HG03066 (cell line): ENCODE results near the gene EPHX1.
"Not testable (repeated sequence)": the region's sequence is repeated elsewhere in the genome, so short reads cannot be mapped to it uniquely, and the experiment has no call there.

Source experiments
- ATAC-seq: cut with Tn5 transposase; IDR thresholded peaks from one replicate; pipeline ENCODE4 v1.9.1; 2021; ENCODE audit warnings: low read depth; ENCODE audit not compliant: unreplicated experiment

The EPHX1 gene

GRCh38 chr1:225809842-225810578 is at the start of gene EPHX1:
Gene EPHX1, plus strand, starts transcription at chr1:225810124. Its CDS starts 18,606 bp downstream, at chr1:225828730.
- ATAC-seq: peak; percentile 93

- no peak for ATAC-seq
Measured at GRCh38 chr1:225760531-225760930, 49.4 kb upstream of the EPHX1 start.

- ATAC-seq: not testable (repeated sequence)
Measured at GRCh38 chr1:225761395-225761794, 48.5 kb upstream of the EPHX1 start.

- no peak for ATAC-seq
Measured at GRCh38 chr1:225762002-225762441, 47.9 kb upstream of the EPHX1 start.

GRCh38 chr1:225762444-225762843 is 47.5 kb upstream of the EPHX1 start:
- no peak for ATAC-seq

GRCh38 chr1:225763716-225764548 is 46.0 kb upstream of the EPHX1 start:
- ATAC-seq: no peak

- ATAC-seq: no peak
Measured at GRCh38 chr1:225765982-225766674, 43.8 kb upstream of the EPHX1 start.

- ATAC-seq: no peak
Measured at GRCh38 chr1:225766967-225767633, 42.8 kb upstream of the EPHX1 start.

- ATAC-seq: no peak
Measured at GRCh38 chr1:225767634-225768540, 42.0 kb upstream of the EPHX1 start.

- ATAC-seq: no peak
Measured at GRCh38 chr1:225768662-225769426, 41.1 kb upstream of the EPHX1 start.

- ATAC-seq: no peak
Measured at GRCh38 chr1:225769687-225770086, 40.2 kb upstream of the EPHX1 start.

GRCh38 chr1:225770561-225771248 is 39.2 kb upstream of the EPHX1 start:
- no peak for ATAC-seq

GRCh38 chr1:225771661-225772322 is 38.1 kb upstream of the EPHX1 start:
- ATAC-seq: peak; percentile 2

- peak; percentile 60 for ATAC-seq
Measured at GRCh38 chr1:225772323-225772768, 37.6 kb upstream of the EPHX1 start.

- ATAC-seq: no peak
Measured at GRCh38 chr1:225772848-225773247, 37.1 kb upstream of the EPHX1 start.

GRCh38 chr1:225774281-225775147 is 35.4 kb upstream of the EPHX1 start:
- ATAC-seq: no peak

GRCh38 chr1:225776294-225776693 is 33.6 kb upstream of the EPHX1 start:
- no peak for ATAC-seq
